HepG2 (cell line): ENCODE data around the gene FAM3C. TPM values are rescaled to one million over a fixed set of nuclear protein-coding genes. Genes with fewer than 3 reads are reported as not detected.

Experiments
- ATAC-seq: fragments of 200-7000 bp; cut with Tn5 transposase; 3 replicates; pipeline ENCODE4 v1.9.1; 2020; ENCODE audit warnings: mild to moderate bottlenecking, moderate library complexity
- BruUV-seq: library from RNA; stranded (reverse); fragments of 400-500 nt; replicated peaks from 2 replicates; lab custom pipeline; 2021; lab: Mats Ljungman, UMichigan
- CTCF ChIA-PET: fragments of 300-600 bp; formaldehyde crosslinking; extraction: SDS; loops from one replicate; lab custom pipeline; 2021; ENCODE audit warnings: low total read pairs, inconsistent platforms, low intra/inter-chr PET ratio; lab: Yijun Ruan, JAX
- POLR2A ChIA-PET: fragments of 350-600 bp; sonication (Branson Sonifier 250); formaldehyde crosslinking; loops from one replicate; lab custom pipeline; 2020; ENCODE audit warnings: antibody characterized with exemption, inconsistent platforms; lab: Yijun Ruan, JAX
- DNase-seq: peaks from one replicate; pipeline ENCODE4 v3.0.0-alpha.2; 2015; ENCODE audit warnings: low spot score
- FAIRE-seq: peaks from 3 replicates; lab custom pipeline; 2011; peaks lifted over from hg19 to GRCh38; lab: Jason Lieb, UNC
- H2AFZ ChIP-seq: one replicate; pipeline ENCODE4 v1.6.1; 2011; ENCODE audit warnings: low read length, inconsistent platforms
- H3K27ac ChIP-seq: fragments of 300-600 bp; 3 replicates; pipeline ENCODE4 v1.8.0; 2011; ENCODE audit warnings: mixed run types, mild to moderate bottlenecking, mixed read lengths, low read length, inconsistent platforms; ENCODE audit not compliant: insufficient read depth; ENCODE audit errors: extremely low read length
- H3K27me3 ChIP-seq, 2 experiments: fragments of 200-600 bp in 1 of 2; 2 replicates in 1 of 2; 3 replicates in 1 of 2; pipeline versions ENCODE4 v1.6.0 to v1.8.0; 2011; ENCODE audit warnings: low read length in 2 of 2, mild to moderate bottlenecking in 2 of 2, moderate library complexity in 2 of 2, inconsistent platforms in 1 of 2; ENCODE audit not compliant: insufficient read depth in 2 of 2, control insufficient read depth in 1 of 2
- H3K36me3 ChIP-seq, 2 experiments: fragments of 200-600 bp in 1 of 2; replicated peaks in 1 of 2; 2 replicates in 1 of 2; 3 replicates in 1 of 2; pipeline versions ENCODE4 v1.5.1 to v1.8.0; 2011; ENCODE audit warnings: low read length in 2 of 2, inconsistent platforms in 1 of 2; ENCODE audit not compliant: insufficient read depth in 2 of 2, control insufficient read depth in 1 of 2
- H3K4me1 ChIP-seq: 2 replicates; pipeline ENCODE4 v1.5.1; 2012; ENCODE audit warnings: low read length, inconsistent platforms; ENCODE audit not compliant: insufficient read depth
- H3K4me2 ChIP-seq: 2 replicates; pipeline ENCODE4 v1.6.0; 2011; ENCODE audit warnings: low read depth, low read length, inconsistent platforms
- H3K4me3 ChIP-seq, 3 experiments: fragments of 200-600 bp in 1 of 3; sonication (generic), shearing (Covaris generic) in 1 of 3; replicated peaks in 1 of 3; 2 replicates each; pipeline ENCODE4 v1.5.1; 2011 to 2016; ENCODE audit warnings: low read length in 3 of 3, inconsistent platforms in 2 of 3, low read depth in 2 of 3, mild to moderate bottlenecking in 2 of 3, control low read depth in 1 of 3, mixed read lengths in 1 of 3; ENCODE audit not compliant: insufficient read depth in 1 of 3
- H3K79me2 ChIP-seq: one replicate; pipeline ENCODE4 v1.6.1; 2011; ENCODE audit warnings: low read length, inconsistent platforms; ENCODE audit not compliant: insufficient read depth
- H3K9ac ChIP-seq: 2 replicates; pipeline ENCODE4 v1.6.0; 2011; ENCODE audit warnings: mild to moderate bottlenecking, low read depth, low read length, inconsistent platforms; ENCODE audit not compliant: insufficient read depth
- H3K9me3 ChIP-seq: 2 replicates; pipeline ENCODE4 v1.5.1; 2012; ENCODE audit warnings: mild to moderate bottlenecking, low read length
- H4K20me1 ChIP-seq: 2 replicates; pipeline ENCODE4 v1.6.0; 2011; ENCODE audit warnings: inconsistent platforms, mild to moderate bottlenecking, low read length, moderate library complexity; ENCODE audit not compliant: insufficient read depth
- AGO2 ChIP-seq: fragments of 200-400 bp; formaldehyde crosslinking; optimal IDR thresholded peaks from 2 replicates; pipeline ENCODE3; 2017; ENCODE audit warnings: mild to moderate bottlenecking, low read depth, low read length, moderate library complexity
- ERF ChIP-seq: IDR thresholded peaks from 2 replicates; pipeline ENCODE4 v1.6.1; 2018; ENCODE audit warnings: missing biosample characterization, missing genetic modification reagents
- HNF4A ChIP-seq: sonication (generic); formaldehyde crosslinking; IDR thresholded peaks from 2 replicates; pipeline ENCODE4 v1.4.0; 2020; ENCODE audit warnings: missing genetic modification reagents
- HOXA5 ChIP-seq: sonication (generic); formaldehyde crosslinking; IDR thresholded peaks from 2 replicates; pipeline ENCODE4 v1.4.0; 2020; ENCODE audit warnings: missing genetic modification reagents
- IKZF4 ChIP-seq: sonication (generic); formaldehyde crosslinking; IDR thresholded peaks from 2 replicates; pipeline ENCODE4 v1.5.1; 2020; ENCODE audit warnings: borderline replicate concordance, mild to moderate bottlenecking, low read depth, missing genetic modification reagents; ENCODE audit errors: not compliant biosample characterization
- LCORL ChIP-seq, 2 experiments: fragments of 450-650 bp in 1 of 2; sonication (generic) in 1 of 2; formaldehyde crosslinking in 1 of 2; IDR thresholded peaks; 2 replicates each; pipeline versions ENCODE4 v1.5.0 to v1.6.1; 2017 to 2020; ENCODE audit warnings: antibody characterized with exemption in 1 of 2, missing genetic modification reagents in 1 of 2
- MIER3 ChIP-seq: IDR thresholded peaks from 2 replicates; pipeline ENCODE4 v1.6.1; 2016; ENCODE audit warnings: missing compliant biosample characterization, borderline replicate concordance
- PRPF4 ChIP-seq: fragments of 200-400 bp; formaldehyde crosslinking; IDR thresholded peaks from 2 replicates; pipeline ENCODE4 v1.6.1; 2016; ENCODE audit warnings: low read length, low read depth; ENCODE audit not compliant: poor library complexity, severe bottlenecking
- RBM22 ChIP-seq: fragments of 200-400 bp; formaldehyde crosslinking; optimal IDR thresholded peaks from 2 replicates; pipeline ENCODE3; 2017; ENCODE audit warnings: mild to moderate bottlenecking, low read length, moderate library complexity
- RXRB ChIP-seq: IDR thresholded peaks from 2 replicates; pipeline ENCODE4 v1.6.1; 2016; ENCODE audit warnings: borderline replicate concordance, missing genetic modification reagents, missing compliant biosample characterization
- ZFP90 ChIP-seq: sonication (generic); formaldehyde crosslinking; IDR thresholded peaks from 2 replicates; pipeline ENCODE4 v1.8.0; 2022; ENCODE audit warnings: missing genetic modification reagents, mild to moderate bottlenecking, inconsistent platforms, borderline replicate concordance
- ZNF33B ChIP-seq: sonication (generic); formaldehyde crosslinking; IDR thresholded peaks from 2 replicates; pipeline ENCODE4 v1.5.1; 2020; ENCODE audit warnings: mild to moderate bottlenecking, missing genetic modification reagents
- ZNF556 ChIP-seq: sonication (generic); formaldehyde crosslinking; IDR thresholded peaks from 2 replicates; pipeline ENCODE4 v1.4.0; 2020; ENCODE audit warnings: mild to moderate bottlenecking, missing genetic modification reagents, borderline replicate concordance
- WGBS: methylation state at CpG from one replicate; pipeline ENCODE4 v1.1.6; 2017; ENCODE audit warnings: low lambda C conversion rate; 5-methylcytosine and 5-hydroxymethylcytosine counted together
- in situ Hi-C: cut with HindIII; loops from 2 replicates; pipeline ENCODE4 v1.10.0; 2017; ENCODE audit warnings: low pct_unique_long_range_greater_than_20kb; ENCODE audit not compliant: extremely low pct_ligation_motif_present
- intact Hi-C: fragments of 100-400 bp; cut with micrococcal nuclease; formaldehyde crosslinking; loops from one replicate; pipeline ENCODE4 v1.10.0; 2022; ENCODE audit not compliant: unreplicated experiment
- polyA plus RNA-seq, 8 experiments: library from polyadenylated mRNA; depleted of rRNA in 3 of 8; stranded (reverse) in 7 of 8; unstranded in 1 of 8; fragments of >200 nt; fragmentation: Illumina TruSeq in 4 of 8; extraction: Trizol in 4 of 8; gene quantifications; 2 replicates each; pipeline versions ENCODE4 v1.2.1 to v1.2.3, GENCODE V29; 2011 to 2016; ENCODE audit warnings: low read depth in 4 of 8, missing spikeins in 1 of 8, mixed read lengths in 1 of 8; ENCODE audit not compliant: insufficient read depth in 1 of 8
- total RNA-seq, 5 experiments: library from RNA; depleted of rRNA; stranded (reverse); fragments of >200 nt; fragmentation: Illumina TruSeq; extraction: Trizol; gene quantifications; 2 replicates each; pipeline ENCODE4 v1.2.3, GENCODE V29; 2016; ENCODE audit warnings: low read depth in 1 of 5
- TF ChIP-seq, protein P1 (sequence below): sonication (generic); formaldehyde crosslinking; IDR thresholded peaks from 2 replicates; pipeline ENCODE4 v1.8.1; 2023; ENCODE audit warnings: mild to moderate bottlenecking, inconsistent platforms, moderate library complexity, missing genetic modification reagents, borderline replicate concordance
- TF ChIP-seq, protein P2 (sequence below): sonication (generic); formaldehyde crosslinking; IDR thresholded peaks from 2 replicates; pipeline ENCODE4 v1.5.1; 2020; ENCODE audit warnings: missing genetic modification reagents, mild to moderate bottlenecking, borderline replicate concordance
- TF ChIP-seq, protein P3 (sequence below): IDR thresholded peaks from 2 replicates; pipeline ENCODE4 v1.4.0; 2020; ENCODE audit warnings: mild to moderate bottlenecking, missing genetic modification reagents
- TF ChIP-seq, protein P4 (sequence below): sonication (generic); formaldehyde crosslinking; IDR thresholded peaks from 2 replicates; pipeline ENCODE4 v1.5.0; 2020; ENCODE audit warnings: missing genetic modification reagents

Gene FAM3C
- total and polyA plus RNA-seq, 2 of the 13 experiments (the other 11 are each of a cell fraction or from before 2014, with no cell fraction given) = 14.6 to 16.0 TPM

DNA sequence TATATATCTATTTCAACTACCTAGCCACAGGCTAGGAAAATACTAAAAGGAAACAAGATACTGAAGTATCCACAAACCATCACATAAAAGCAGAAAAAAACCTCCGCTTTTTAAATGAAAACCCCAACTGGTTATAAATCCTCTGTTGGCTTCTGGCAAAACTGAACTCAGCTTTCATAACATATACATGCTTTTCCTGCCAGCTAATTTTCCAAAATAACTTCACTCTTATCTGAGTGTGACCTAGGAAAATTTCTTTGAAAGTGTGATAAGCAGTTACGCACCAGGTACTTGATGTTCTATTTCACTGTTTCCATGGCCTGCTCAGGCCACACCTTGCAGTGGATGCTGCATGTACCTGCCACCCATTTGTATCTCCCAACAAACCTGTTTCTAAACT lies 11.8 kb downstream of the FAM3C start:
- Histone ChIP-seq H3K9me3 (no peaks in the 10 kb centered on the region), H2AFZ (no peak overlapping the region), H3K9ac (no peak overlapping the region), H3K79me2 (peaks cover 47% of the 10 kb centered on the region), H3K4me3 (no peak overlapping the region), H3K4me1 (peaks cover 7% of the 10 kb centered on the region; the same call in 1 of the 2 replicates), H3K4me2 (no peak overlapping the region), H3K27ac (no peak overlapping the region), H3K27me3 (no peaks in the 10 kb centered on the region), H3K36me3 (peaks cover 2 to 7% of the 10 kb centered on the region in 2 experiments; a peak in 3 of 5 replicates), H4K20me1 (no peaks in the 10 kb centered on the region)
- BruUV-seq = no TSS peak
- no peak for DNase-seq
- ATAC-seq = no peak
- TF ChIP-seq ZNF33B (CRISPR knock-in tag) (no peak), ZNF556 (no peak), RBM22 (no peak), PRPF4 (no peak), MIER3 (CRISPR knock-in tag) (no peak), HNF4A (CRISPR knock-in tag) (no peak), HOXA5 (CRISPR knock-in tag) (no peak), ZFP90 (no peak), LCORL (IDR thresholded peaks at IDR 0.05) (no peak), LCORL (CRISPR knock-in tag; IDR thresholded peaks at IDR 0.05) (no peak), AGO2 (no peak), ERF (CRISPR knock-in tag) (no peak), IKZF4 (no peak), RXRB (no peak)
- TF ChIP-seq, protein P1, sequence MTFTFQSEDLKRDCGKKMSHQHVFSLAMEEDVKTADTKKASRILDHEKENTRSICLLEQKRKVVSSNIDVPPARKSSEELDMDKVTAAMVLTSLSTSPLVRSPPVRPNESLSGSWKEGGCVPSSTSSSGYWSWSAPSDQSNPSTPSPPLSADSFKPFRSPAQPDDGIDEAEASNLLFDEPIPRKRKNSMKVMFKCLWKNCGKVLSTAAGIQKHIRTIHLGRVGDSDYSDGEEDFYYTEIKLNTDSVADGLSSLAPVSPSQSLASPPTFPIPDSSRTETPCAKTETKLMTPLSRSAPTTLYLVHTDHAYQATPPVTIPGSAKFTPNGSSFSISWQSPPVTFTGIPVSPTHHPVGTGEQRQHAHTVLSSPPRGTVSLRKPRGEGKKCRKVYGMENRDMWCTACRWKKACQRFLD (CRISPR knock-in tag) = no peak
- TF ChIP-seq, protein P2, sequence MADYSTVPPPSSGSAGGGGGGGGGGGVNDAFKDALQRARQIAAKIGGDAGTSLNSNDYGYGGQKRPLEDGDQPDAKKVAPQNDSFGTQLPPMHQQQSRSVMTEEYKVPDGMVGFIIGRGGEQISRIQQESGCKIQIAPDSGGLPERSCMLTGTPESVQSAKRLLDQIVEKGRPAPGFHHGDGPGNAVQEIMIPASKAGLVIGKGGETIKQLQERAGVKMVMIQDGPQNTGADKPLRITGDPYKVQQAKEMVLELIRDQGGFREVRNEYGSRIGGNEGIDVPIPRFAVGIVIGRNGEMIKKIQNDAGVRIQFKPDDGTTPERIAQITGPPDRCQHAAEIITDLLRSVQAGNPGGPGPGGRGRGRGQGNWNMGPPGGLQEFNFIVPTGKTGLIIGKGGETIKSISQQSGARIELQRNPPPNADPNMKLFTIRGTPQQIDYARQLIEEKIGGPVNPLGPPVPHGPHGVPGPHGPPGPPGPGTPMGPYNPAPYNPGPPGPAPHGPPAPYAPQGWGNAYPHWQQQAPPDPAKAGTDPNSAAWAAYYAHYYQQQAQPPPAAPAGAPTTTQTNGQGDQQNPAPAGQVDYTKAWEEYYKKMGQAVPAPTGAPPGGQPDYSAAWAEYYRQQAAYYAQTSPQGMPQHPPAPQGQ = no peak
- TF ChIP-seq, protein P3, sequence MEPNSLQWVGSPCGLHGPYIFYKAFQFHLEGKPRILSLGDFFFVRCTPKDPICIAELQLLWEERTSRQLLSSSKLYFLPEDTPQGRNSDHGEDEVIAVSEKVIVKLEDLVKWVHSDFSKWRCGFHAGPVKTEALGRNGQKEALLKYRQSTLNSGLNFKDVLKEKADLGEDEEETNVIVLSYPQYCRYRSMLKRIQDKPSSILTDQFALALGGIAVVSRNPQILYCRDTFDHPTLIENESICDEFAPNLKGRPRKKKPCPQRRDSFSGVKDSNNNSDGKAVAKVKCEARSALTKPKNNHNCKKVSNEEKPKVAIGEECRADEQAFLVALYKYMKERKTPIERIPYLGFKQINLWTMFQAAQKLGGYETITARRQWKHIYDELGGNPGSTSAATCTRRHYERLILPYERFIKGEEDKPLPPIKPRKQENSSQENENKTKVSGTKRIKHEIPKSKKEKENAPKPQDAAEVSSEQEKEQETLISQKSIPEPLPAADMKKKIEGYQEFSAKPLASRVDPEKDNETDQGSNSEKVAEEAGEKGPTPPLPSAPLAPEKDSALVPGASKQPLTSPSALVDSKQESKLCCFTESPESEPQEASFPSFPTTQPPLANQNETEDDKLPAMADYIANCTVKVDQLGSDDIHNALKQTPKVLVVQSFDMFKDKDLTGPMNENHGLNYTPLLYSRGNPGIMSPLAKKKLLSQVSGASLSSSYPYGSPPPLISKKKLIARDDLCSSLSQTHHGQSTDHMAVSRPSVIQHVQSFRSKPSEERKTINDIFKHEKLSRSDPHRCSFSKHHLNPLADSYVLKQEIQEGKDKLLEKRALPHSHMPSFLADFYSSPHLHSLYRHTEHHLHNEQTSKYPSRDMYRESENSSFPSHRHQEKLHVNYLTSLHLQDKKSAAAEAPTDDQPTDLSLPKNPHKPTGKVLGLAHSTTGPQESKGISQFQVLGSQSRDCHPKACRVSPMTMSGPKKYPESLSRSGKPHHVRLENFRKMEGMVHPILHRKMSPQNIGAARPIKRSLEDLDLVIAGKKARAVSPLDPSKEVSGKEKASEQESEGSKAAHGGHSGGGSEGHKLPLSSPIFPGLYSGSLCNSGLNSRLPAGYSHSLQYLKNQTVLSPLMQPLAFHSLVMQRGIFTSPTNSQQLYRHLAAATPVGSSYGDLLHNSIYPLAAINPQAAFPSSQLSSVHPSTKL (CRISPR knock-in tag) = no peak
- TF ChIP-seq, protein P4, sequence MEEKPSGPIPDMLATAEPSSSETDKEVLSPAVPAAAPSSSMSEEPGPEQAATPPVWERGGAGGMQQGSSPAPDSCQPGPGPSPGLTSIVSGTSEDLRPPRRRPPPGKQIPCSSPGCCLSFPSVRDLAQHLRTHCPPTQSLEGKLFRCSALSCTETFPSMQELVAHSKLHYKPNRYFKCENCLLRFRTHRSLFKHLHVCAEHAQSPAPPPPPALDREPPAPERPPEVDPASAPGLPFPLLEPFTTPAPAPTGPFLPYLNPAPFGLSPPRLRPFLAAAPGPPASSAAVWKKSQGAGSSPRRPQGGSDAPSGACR (CRISPR knock-in tag) = no peak
- 100% methylated on average over 2 of the region's 2 CpGs for WGBS
- intact Hi-C loops = no loop called here
- FAIRE-seq = no peak
- ChIA-PET POLR2A (interaction anchor here (0.9 kb wide), 1 partner anchor 11 kb away, joined by 5 read pairs; no protein-coding TSS in a partner anchor), CTCF (no interaction called here)
- in situ Hi-C loops = no loop called here
